PC-3 (cell line): Measurements from ENCODE around the gene DCUN1D1. TPM values are rescaled to one million over a fixed set of nuclear protein-coding genes. Genes with fewer than 3 reads are reported as not detected.

Experiments
- ATAC-seq: fragments of 200-7000 bp; cut with Tn5 transposase; 2 replicates; pipeline ENCODE4 v1.9.1; 2020; ENCODE audit warnings: mild to moderate bottlenecking, moderate library complexity
- BruUV-seq: library from RNA; stranded (reverse); fragments of 400-500 nt; replicated peaks from 2 replicates; lab custom pipeline; 2021; lab: Mats Ljungman, UMichigan
- CTCF ChIA-PET: fragments of 300-600 bp; sonication (Branson Sonifier 250); formaldehyde crosslinking; loops from one replicate; lab custom pipeline; 2022; ENCODE audit warnings: antibody characterized with exemption; lab: Charles Lee
- POLR2A ChIA-PET: fragments of 300-600 bp; sonication (Branson Sonifier 250); formaldehyde crosslinking; loops from one replicate; lab custom pipeline; 2022; ENCODE audit warnings: antibody characterized with exemption; ENCODE audit not compliant: unreplicated experiment; lab: Charles Lee
- DNase-seq: peaks from one replicate; pipeline ENCODE4 v3.0.0-alpha.2; 2015
- H2AFZ ChIP-seq: fragments of 300-600 bp; sonication (generic); 2 replicates; pipeline ENCODE4 v1.6.0; 2016; ENCODE audit warnings: antibody characterized with exemption, low read length
- H3F3A ChIP-seq: fragments of 300-600 bp; sonication (generic); one replicate; pipeline ENCODE4 v1.6.0; 2017; ENCODE audit warnings: antibody characterized with exemption, low read length, control low read depth, mild to moderate bottlenecking; ENCODE audit not compliant: unreplicated experiment
- H3K27ac ChIP-seq: fragments of 300-600 bp; sonication (generic); 2 replicates; pipeline ENCODE4 v1.5.1; 2016; ENCODE audit warnings: mild to moderate bottlenecking, low read length
- H3K27me3 ChIP-seq: fragments of 300-600 bp; sonication (generic); 2 replicates; pipeline ENCODE4 v1.6.1; 2016; ENCODE audit warnings: low read length, mixed read lengths
- H3K36me3 ChIP-seq: fragments of 300-600 bp; sonication (generic); 2 replicates; pipeline ENCODE4 v1.6.1; 2016; ENCODE audit warnings: low read depth, mixed run types, low read length, mixed read lengths
- H3K4me1 ChIP-seq: fragments of 300-600 bp; sonication (generic); 2 replicates; pipeline ENCODE4 v1.5.1; 2016; ENCODE audit warnings: low read length; ENCODE audit not compliant: insufficient read depth
- H3K4me2 ChIP-seq: fragments of 300-600 bp; sonication (generic); 2 replicates; pipeline ENCODE4 v1.6.0; 2016; ENCODE audit warnings: low read length
- H3K4me3 ChIP-seq: fragments of 300-600 bp; sonication (generic); 2 replicates; pipeline ENCODE4 v1.5.1; 2016; ENCODE audit warnings: mild to moderate bottlenecking, low read length, mixed read lengths
- H3K79me2 ChIP-seq: fragments of 300-600 bp; sonication (generic); 2 replicates; pipeline ENCODE4 v1.6.1; 2017; ENCODE audit warnings: low read length, mixed read lengths
- H3K9ac ChIP-seq: fragments of 300-600 bp; sonication (generic); 2 replicates; pipeline ENCODE4 v1.6.0; 2016; ENCODE audit warnings: mild to moderate bottlenecking, low read length
- H3K9me2 ChIP-seq: fragments of 300-600 bp; sonication (generic); replicated peaks from 2 replicates; pipeline ENCODE4 v1.6.1; 2016; ENCODE audit warnings: mixed run types, low read length, mixed read lengths
- H3K9me3 ChIP-seq: fragments of 300-600 bp; sonication (generic); 2 replicates; pipeline ENCODE4 v1.6.1; 2016; ENCODE audit warnings: low read length, mixed read lengths
- H4K20me1 ChIP-seq: fragments of 300-600 bp; sonication (generic); 2 replicates; pipeline ENCODE4 v1.6.1; 2016; ENCODE audit warnings: low read length, mixed read lengths
- EZH2 ChIP-seq: fragments of 300-600 bp; sonication (generic); IDR thresholded peaks from one replicate; pipeline ENCODE4 v1.6.1; 2017; ENCODE audit warnings: antibody characterized with exemption, mild to moderate bottlenecking, low read length; ENCODE audit not compliant: unreplicated experiment
- EZH2phosphoT487 ChIP-seq: fragments of 300-600 bp; sonication (generic); IDR thresholded peaks from 2 replicates; pipeline ENCODE4 v1.6.1; 2018; ENCODE audit warnings: mild to moderate bottlenecking, antibody characterized with exemption, low read length, borderline replicate concordance
- intact Hi-C: fragments of 100-400 bp; cut with micrococcal nuclease; formaldehyde crosslinking; loops from 2 replicates; pipeline ENCODE4 v1.9.0; 2023
- total RNA-seq: library from RNA; depleted of rRNA; stranded (reverse); fragments of >200 nt; gene quantifications from 2 replicates; pipeline ENCODE4 v1.2.3, GENCODE V29; 2014
- TF ChIP-seq, protein P1 (sequence below): fragments of 300-600 bp; sonication (generic); conservative IDR thresholded peaks from 2 replicates; pipeline ENCODE4 v1.5.1; 2017; ENCODE audit warnings: antibody characterized with exemption, low read depth, mild to moderate bottlenecking, low read length

DCUN1D1 gene
- total RNA-seq, 1 experiment from 2014 or later = 39.7 TPM

- H3K4me2 ChIP-seq = no peak overlapping the region
- H3F3A ChIP-seq = no peaks in the 10 kb centered on the region
Measured at GRCh38 chr3:183008800-183009199, 28.5 kb upstream of the DCUN1D1 start.

GRCh38 chr3:183008303-183008702, 28.0 kb upstream of the DCUN1D1 start:
- no peaks in the 10 kb centered on the region for H3K27me3 ChIP-seq
- no peak overlapping the region for H3K27ac ChIP-seq

More at GRCh38 chr3:183008800-183009199, 28.5 kb upstream of the DCUN1D1 start:
- H4K20me1 ChIP-seq = no peaks in the 10 kb centered on the region
- ATAC-seq (no peak), DNase-seq (no peak)
- intact Hi-C loops = no loop called here
- no peak overlapping the region for H2AFZ ChIP-seq
- H3K27me3 ChIP-seq = no peaks in the 10 kb centered on the region
- no peaks in the 10 kb centered on the region for H3K79me2 ChIP-seq
- no peaks in the 10 kb centered on the region for H3K9me2 ChIP-seq
- POLR2A ChIA-PET = no interaction called here
- H3K27ac ChIP-seq = no peak overlapping the region
- H3K9ac ChIP-seq = no peak overlapping the region
- no peaks in the 10 kb centered on the region for H3K4me1 ChIP-seq
- no peaks in the 10 kb centered on the region for H3K36me3 ChIP-seq
- no peak overlapping the region for H3K4me3 ChIP-seq
- CTCF ChIA-PET = no interaction called here
- TF ChIP-seq EZH2 (no peak), EZH2phosphoT487 (no peak)
- TF ChIP-seq, protein P1, sequence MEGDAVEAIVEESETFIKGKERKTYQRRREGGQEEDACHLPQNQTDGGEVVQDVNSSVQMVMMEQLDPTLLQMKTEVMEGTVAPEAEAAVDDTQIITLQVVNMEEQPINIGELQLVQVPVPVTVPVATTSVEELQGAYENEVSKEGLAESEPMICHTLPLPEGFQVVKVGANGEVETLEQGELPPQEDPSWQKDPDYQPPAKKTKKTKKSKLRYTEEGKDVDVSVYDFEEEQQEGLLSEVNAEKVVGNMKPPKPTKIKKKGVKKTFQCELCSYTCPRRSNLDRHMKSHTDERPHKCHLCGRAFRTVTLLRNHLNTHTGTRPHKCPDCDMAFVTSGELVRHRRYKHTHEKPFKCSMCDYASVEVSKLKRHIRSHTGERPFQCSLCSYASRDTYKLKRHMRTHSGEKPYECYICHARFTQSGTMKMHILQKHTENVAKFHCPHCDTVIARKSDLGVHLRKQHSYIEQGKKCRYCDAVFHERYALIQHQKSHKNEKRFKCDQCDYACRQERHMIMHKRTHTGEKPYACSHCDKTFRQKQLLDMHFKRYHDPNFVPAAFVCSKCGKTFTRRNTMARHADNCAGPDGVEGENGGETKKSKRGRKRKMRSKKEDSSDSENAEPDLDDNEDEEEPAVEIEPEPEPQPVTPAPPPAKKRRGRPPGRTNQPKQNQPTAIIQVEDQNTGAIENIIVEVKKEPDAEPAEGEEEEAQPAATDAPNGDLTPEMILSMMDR = no peak
- BruUV-seq = no TSS peak
- H3K9me3 ChIP-seq = no peaks in the 10 kb centered on the region

DNA sequence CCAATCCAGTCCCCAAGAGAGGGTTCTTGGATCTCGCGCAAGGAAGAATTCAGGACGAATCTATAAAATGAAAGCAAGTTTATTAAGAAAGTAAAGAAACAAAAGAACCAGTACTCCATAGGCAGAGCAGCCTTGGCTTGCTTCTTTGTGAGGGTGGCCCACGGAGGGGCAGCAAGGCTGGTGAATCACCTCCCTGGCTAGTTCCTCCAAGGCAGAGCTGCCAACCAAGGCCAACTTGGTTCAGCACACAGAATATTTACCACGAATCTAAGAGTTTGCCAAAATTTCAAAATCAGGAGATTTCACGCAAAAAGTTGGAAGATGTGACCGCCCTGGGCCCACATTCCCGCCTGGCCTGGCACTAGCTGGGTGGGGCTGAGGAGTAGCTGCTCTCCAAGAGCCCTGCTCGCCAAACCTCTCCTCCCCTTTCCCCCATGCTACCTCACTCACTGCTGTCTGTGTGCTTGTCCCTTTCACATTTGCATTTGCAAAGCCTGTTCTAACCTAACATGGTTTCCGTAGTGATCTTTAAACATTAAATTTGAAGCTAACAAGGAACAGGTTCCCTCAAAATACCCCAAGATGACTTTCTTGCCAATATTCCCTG, 26.2 kb upstream of the DCUN1D1 start:
- no peaks in the 10 kb centered on the region for H3K79me2 ChIP-seq
- ChIA-PET POLR2A (no interaction called here), CTCF (no interaction called here)
- no peaks in the 10 kb centered on the region for H3F3A ChIP-seq
- TF ChIP-seq EZH2 (no peak), EZH2phosphoT487 (no peak)
- TF ChIP-seq, protein P1 = no peak
- no peaks in the 10 kb centered on the region for H3K9me2 ChIP-seq
- no peak overlapping the region for H3K27ac ChIP-seq
- intact Hi-C loops = no loop called here
- no peak for ATAC-seq
- no peaks in the 10 kb centered on the region for H3K27me3 ChIP-seq
- H3K36me3 ChIP-seq = no peaks in the 10 kb centered on the region
- no peaks in the 10 kb centered on the region for H4K20me1 ChIP-seq
- BruUV-seq = no TSS peak
- H3K4me3 ChIP-seq = no peak overlapping the region
- no peaks in the 10 kb centered on the region for H3K9me3 ChIP-seq
- H3K4me2 ChIP-seq = no peak overlapping the region
- DNase-seq = no peak
- H3K9ac ChIP-seq = no peak overlapping the region
- no peaks in the 10 kb centered on the region for H3K4me1 ChIP-seq
- H2AFZ ChIP-seq = no peak overlapping the region

More at GRCh38 chr3:183008303-183008702, 28.0 kb upstream of the DCUN1D1 start:
- Histone ChIP-seq H3K36me3 (no peaks in the 10 kb centered on the region), H3F3A (no peaks in the 10 kb centered on the region), H3K9ac (no peak overlapping the region), H3K79me2 (no peaks in the 10 kb centered on the region), H3K9me2 (no peaks in the 10 kb centered on the region), H3K4me2 (no peak overlapping the region), H2AFZ (no peak overlapping the region), H3K4me3 (no peak overlapping the region), H3K9me3 (no peaks in the 10 kb centered on the region), H3K4me1 (no peaks in the 10 kb centered on the region), H4K20me1 (no peaks in the 10 kb centered on the region)
- DNase-seq = no peak
- no peak for ATAC-seq
- POLR2A ChIA-PET = no interaction called here
- intact Hi-C loops = no loop called here
- TF ChIP-seq, protein P1 = no peak
- TF ChIP-seq EZH2 = no peak
- no peak for TF ChIP-seq EZH2phosphoT487
- CTCF ChIA-PET = no interaction called here
- no TSS peak for BruUV-seq
